SK-N-MC (cell line): Measurements from ENCODE around the gene HTR3E.

Experiments
- EZH2 ChIP-seq: fragments of 200-600 bp; sonication (generic); IDR thresholded peaks from one replicate; pipeline ENCODE4 v1.6.1; 2017; ENCODE audit warnings: antibody characterized with exemption
- POLR2AphosphoS5 ChIP-seq: IDR thresholded peaks from 2 replicates; pipeline ENCODE4 v1.6.1; 2012; ENCODE audit warnings: mild to moderate bottlenecking, low read depth, low read length, borderline replicate concordance

- no peak for TF ChIP-seq EZH2
- no peak for TF ChIP-seq POLR2AphosphoS5
Measured at GRCh38 chr3:184082465-184082864, 14.4 kb upstream of the HTR3E start.
